HG03097 (cell line): ENCODE data around the gene FAM13B.
"Not testable (repeated sequence)": the region's sequence is repeated elsewhere in the genome, so short reads cannot be mapped to it uniquely, and the experiment has no call there.

Experiments
- ATAC-seq: cut with Tn5 transposase; IDR thresholded peaks from one replicate; pipeline ENCODE4 v1.9.1; 2021; ENCODE audit not compliant: unreplicated experiment, low FRiP score

The FAM13B gene

GRCh38 chr5:138035605-138036537, 3.0 kb upstream of the FAM13B start:
- peak; percentile 39 for ATAC-seq

GRCh38 chr5:138033907-138034306, 1.0 kb upstream of the FAM13B start:
- ATAC-seq, result no peak

GRCh38 chr5:138033386-138033808, 518 bp upstream of the FAM13B start:
- ATAC-seq, result no peak

- peak; percentile 31 for ATAC-seq
Observed at GRCh38 chr5:138032028-138032571, 779 bp downstream of the FAM13B start.

- ATAC-seq, result no peak
Observed at GRCh38 chr5:138029944-138030343, 2.9 kb downstream of the FAM13B start.

GRCh38 chr5:138029501-138029900, 3.4 kb downstream of the FAM13B start:
- ATAC-seq, result no peak

GRCh38 chr5:138028971-138029365, 3.9 kb downstream of the FAM13B start:
- no peak for ATAC-seq

- ATAC-seq, result not testable (repeated sequence)
Observed at GRCh38 chr5:138028262-138028970, 4.5 kb downstream of the FAM13B start.

- not testable (repeated sequence) for ATAC-seq
Observed at GRCh38 chr5:138026793-138027192, 6.1 kb downstream of the FAM13B start.

- no peak for ATAC-seq
Observed at GRCh38 chr5:138025285-138025684, 7.6 kb downstream of the FAM13B start.

- ATAC-seq, result no peak
Observed at GRCh38 chr5:138024117-138024516, 8.8 kb downstream of the FAM13B start.

GRCh38 chr5:138022912-138023311, 10.0 kb downstream of the FAM13B start:
- no peak for ATAC-seq

GRCh38 chr5:138021771-138022170, 11.1 kb downstream of the FAM13B start:
- no peak for ATAC-seq

- ATAC-seq, result no peak
Observed at GRCh38 chr5:138018849-138019248, 14.0 kb downstream of the FAM13B start.

- ATAC-seq, result no peak
Observed at GRCh38 chr5:138015916-138016315, 17.0 kb downstream of the FAM13B start.

GRCh38 chr5:138011991-138012390, 20.9 kb downstream of the FAM13B start:
- no peak for ATAC-seq

- ATAC-seq, result no peak
Observed at GRCh38 chr5:138000102-138000723, 32.7 kb downstream of the FAM13B start.

GRCh38 chr5:137997726-137998213, 35.1 kb downstream of the FAM13B start:
- ATAC-seq, result peak; percentile 43

GRCh38 chr5:137995749-137996128, 37.1 kb downstream of the FAM13B start:
- ATAC-seq, result no peak

- no peak for ATAC-seq
Observed at GRCh38 chr5:137995077-137995748, 37.7 kb downstream of the FAM13B start.
